SHP77 (cell line): ENCODE results near the gene FAM228B.
"Not testable (repeated sequence)": the region's sequence is repeated elsewhere in the genome, so short reads cannot be mapped to it uniquely, and the experiment has no call there.

Source experiments
- DNase-seq, 2 experiments: peaks; one replicate each; lab custom pipeline; 2025; lab: John Stamatoyannopoulos, UW

The FAM228B gene

DNA sequence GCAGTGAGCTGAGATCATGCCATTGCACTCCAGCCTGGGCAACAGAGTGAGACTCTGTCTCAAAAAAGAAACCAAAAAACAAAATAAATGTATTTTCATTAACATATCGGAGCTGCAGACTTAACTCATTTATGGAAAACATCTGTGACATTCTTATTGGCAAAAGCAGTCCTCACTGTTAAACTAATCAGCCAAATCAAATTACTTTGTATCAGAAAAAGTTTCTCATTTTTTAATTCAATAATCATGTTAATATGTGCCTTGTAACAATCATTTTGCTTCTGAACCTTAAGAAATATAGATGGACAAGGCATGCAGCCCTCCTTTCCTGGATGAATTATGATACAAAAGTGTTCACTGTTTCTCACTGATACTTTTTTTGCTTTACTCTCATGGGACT is 20.6 kb upstream of the FAM228B start:
- DNase-seq = no peak

- DNase-seq = no peak
Observed at GRCh38 chr2:24104110-24104650, 19.1 kb upstream of the FAM228B start.

DNA sequence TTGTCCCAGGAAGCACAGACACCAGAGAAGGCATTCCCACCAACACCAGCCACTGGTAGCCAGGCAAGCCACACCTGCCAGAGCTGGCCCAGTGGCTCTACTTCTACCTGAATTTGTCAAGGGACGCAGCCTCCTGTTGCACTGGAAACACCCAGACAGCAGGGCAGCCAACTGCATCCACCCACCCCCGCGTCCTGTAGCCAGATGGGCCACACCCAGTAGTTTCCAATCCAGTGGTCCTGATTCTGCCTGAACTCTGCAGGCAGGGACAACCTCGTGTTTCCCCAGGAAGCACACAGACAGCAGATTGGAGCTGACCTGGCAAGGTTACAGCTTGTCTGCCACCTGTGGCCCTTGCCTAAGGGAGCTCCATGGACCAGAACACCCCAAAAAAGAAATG is 18.4 kb upstream of the FAM228B start:
- DNase-seq = no peak

GRCh38 chr2:24105816-24106215 is 17.5 kb upstream of the FAM228B start:
- no peak for DNase-seq

GRCh38 chr2:24106786-24107185 is 16.5 kb upstream of the FAM228B start:
- DNase-seq = no peak

GRCh38 chr2:24107336-24107735 is 15.9 kb upstream of the FAM228B start:
- DNase-seq = no peak

DNA sequence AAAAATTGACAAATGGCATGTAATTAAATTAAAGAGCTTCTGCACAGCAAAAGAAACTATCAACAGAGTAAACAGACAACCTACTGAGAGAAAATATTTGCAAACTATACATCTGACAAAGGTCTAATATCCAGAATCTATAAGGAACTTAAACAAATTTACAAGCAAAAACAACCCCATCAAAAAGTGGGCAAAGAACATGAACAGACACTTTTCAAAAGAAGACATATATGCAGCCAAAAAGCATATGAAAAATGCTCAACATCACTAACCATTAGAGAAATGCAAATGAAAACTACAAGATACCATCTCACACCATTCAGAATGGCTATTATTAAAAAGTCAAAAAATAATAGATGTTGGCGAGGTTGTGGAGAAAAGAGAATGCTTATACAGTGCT is 13.8 kb upstream of the FAM228B start:
- not testable (repeated sequence) for DNase-seq

- DNase-seq = no peak
Observed at GRCh38 chr2:24110660-24111303, 12.5 kb upstream of the FAM228B start.

DNA sequence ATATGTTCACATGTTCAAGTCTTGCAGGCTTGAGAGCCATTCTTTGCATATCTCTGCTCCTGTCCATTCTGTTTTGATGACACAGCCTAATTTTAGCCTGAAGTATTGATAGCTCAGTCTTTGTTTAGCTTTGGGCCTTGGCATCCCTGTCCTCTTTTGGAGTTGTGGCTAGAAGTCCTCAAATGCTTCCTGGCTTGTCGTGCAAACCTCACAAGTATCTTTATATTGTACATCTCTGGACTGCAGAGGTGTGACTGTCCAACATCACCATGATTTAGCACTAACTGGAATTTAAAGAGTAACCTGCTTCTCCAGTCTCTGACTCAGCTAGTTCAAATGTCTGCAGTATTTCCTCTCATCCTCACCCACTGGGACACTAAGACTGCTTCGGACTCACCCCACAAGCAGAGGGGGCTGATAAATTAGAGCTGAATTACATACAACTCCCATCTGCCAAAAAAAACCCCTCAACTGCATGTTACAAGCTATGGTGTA is 11.8 kb upstream of the FAM228B start:
- DNase-seq = no peak

GRCh38 chr2:24115057-24115456 is 8.2 kb upstream of the FAM228B start:
- no peak for DNase-seq

DNA sequence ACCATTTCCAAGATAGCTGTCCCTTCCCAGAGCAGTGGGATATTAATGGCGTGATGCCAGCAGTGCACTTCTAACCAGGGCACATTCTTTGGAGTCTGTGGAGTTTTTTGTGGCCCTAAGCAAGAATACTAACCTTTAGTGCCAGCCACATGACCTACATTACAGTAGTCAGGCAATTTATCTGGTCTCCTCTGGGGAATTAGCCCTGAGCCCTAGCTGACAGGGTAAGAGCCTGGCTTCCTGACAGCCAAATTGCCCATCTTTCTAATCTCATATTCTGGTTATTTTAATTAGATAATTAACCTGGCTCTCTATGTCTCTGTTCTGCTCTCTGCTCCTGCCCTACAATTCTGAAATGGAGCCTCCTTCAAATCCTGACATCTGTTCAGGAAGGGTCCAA is 5.4 kb upstream of the FAM228B start:
- no peak for DNase-seq

DNA sequence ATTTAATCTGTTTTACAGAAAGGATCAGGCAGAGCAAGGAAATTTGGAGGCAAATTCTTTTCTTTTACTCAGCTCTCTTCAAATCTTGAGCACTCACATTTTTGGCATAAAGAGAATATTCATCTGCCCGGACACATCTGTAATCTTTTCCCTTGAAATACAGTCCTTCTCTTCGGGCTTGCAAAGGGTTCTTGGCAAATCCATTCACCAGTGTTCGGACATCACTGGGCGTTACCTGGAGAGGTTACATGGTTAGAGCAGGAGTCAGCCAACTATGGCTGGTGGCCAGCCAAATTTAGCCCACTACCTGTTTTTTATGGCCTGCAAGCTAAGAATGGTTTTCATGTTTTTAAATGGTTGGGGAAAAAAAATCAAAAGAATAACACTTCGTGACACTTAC is 2.2 kb upstream of the FAM228B start:
- DNase-seq = no peak

DNA sequence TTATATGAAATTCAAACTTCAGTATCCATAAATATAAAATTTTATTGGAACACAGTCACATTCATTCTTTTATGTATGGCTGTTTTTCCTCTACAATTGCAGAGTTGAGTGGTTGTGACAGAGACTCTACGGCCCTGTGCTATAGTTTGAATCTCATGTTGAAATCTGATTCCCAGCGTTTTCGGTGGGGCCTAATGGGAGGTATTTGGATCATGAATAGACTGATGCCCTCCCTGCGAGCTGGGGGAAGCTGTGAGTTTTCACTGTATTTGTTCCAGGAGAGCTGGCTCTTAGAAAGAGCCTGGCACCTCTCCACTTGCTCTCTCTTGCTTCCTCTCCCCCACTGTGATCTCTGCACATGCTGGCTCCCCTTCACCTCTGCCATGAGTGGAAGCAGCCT is 1.8 kb upstream of the FAM228B start:
- DNase-seq = no peak

- DNase-seq = no peak
Observed at GRCh38 chr2:24122366-24123194, 689 bp upstream of the FAM228B start.

DNA sequence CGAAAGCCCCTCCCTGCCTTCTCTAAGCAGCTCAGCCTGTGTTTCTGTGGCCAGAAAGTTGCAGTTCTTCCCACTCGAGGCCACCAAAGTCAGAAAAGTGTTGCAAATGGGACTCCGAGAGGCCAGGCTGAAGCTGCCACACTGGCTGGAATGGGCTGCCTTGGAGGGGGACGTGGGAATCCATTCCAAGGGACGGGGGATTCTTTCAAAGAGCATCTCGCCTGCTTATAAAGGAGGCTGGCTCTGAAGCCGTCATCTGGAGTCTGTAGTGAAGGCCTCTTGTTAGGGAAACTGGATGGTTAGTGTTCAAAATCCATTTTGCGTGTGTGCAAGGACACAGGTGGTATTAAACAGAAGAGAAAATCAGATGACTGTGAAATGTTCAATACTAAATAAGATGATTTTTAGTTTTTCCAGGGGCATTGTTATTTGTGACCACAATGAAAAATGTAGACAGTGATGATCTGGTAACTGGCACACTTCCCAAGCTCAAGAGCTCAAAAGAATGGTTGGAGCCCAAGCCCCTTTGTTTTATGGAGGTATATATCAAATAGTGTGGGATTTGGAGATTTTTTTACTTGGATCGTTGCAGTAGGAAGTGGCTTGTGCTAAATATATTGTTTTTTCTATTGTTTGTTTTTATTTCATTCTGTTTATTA is 782 bp downstream of the FAM228B start:
- peak in 1 of 2 experiments; percentile 49 for DNase-seq

GRCh38 chr2:24125956-24126355 is 2.7 kb downstream of the FAM228B start:
- no peak for DNase-seq

GRCh38 chr2:24132543-24132942 is 9.3 kb downstream of the FAM228B start:
- no peak for DNase-seq

- not testable (repeated sequence) for DNase-seq
Observed at GRCh38 chr2:24140305-24140704, 17.0 kb downstream of the FAM228B start.

DNA sequence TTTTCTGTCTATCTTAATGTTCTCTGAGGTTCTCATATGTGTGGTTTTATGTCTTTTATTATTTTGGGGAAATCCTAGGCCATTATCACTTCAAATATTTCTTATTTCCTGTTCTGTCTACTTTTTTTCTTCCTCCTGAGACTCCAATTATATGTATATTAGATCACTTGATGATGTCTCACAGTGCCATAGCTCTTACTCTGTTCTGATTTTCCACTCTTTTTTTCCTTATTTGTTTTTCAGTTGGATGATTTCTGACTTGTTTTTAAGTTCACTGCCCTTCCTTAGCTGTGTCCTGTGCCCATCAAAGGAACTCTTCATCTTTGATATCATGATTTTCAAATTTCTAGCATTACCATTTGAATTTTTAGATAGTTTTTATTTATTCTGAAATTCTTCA is 24.1 kb downstream of the FAM228B start:
- no peak for DNase-seq

- no peak for DNase-seq
Observed at GRCh38 chr2:24152413-24153197, 29.3 kb downstream of the FAM228B start.

DNA sequence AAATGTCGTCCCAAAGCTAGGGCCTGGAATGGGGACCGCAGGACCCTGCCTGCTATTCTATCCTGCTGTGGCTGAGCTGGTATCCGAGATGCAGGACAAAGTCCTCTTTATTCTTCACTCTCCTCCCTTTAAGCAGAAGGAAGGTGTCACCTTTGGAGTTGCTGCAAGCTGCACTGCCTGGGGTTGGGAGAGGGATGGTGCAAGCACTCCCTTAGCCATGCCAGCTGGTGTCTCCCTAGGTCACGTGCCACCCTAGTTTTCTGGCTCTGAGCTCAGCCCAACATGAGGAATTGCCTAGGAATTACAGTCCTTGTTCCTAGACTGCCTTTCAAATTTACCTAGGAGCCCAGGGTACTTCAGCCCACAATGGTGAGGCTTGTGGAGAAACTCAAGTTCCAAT is 30.2 kb downstream of the FAM228B start:
- no peak for DNase-seq

GRCh38 chr2:24158131-24158530 is 34.9 kb downstream of the FAM228B start:
- no peak for DNase-seq
